GM12878 (cell line): ENCODE results near the gene CEP131. TPM values are rescaled to one million over a fixed set of nuclear protein-coding genes. Genes with fewer than 3 reads are reported as not detected.
A peak's percentile ranks its signal among the peaks of the same experiment; 100 is the strongest.

ENCODE experiments used
- JUND ChIP-seq: IDR thresholded peaks from 2 replicates; pipeline ENCODE4 v1.6.1; 2012; ENCODE audit warnings: low read depth, mild to moderate bottlenecking, low read length, improper control_type of control experiment, moderate library complexity
- LARP7 ChIP-seq: fragments of 450-650 bp; IDR thresholded peaks from 2 replicates; pipeline ENCODE4 v1.6.1; 2017; ENCODE audit warnings: mild to moderate bottlenecking
- PAX8 ChIP-seq: fragments of 450-650 bp; IDR thresholded peaks from 2 replicates; pipeline ENCODE4 v1.6.1; 2017; ENCODE audit warnings: mild to moderate bottlenecking, moderate library complexity
- SMC3 ChIP-seq: IDR thresholded peaks from 2 replicates; pipeline ENCODE4 v1.6.1; 2011; ENCODE audit warnings: low read length, improper control_type of control experiment, borderline replicate concordance
- ZNF217 ChIP-seq: fragments of 450-650 bp; IDR thresholded peaks from 2 replicates; pipeline ENCODE4 v1.6.1; 2017; ENCODE audit warnings: antibody characterized with exemption, mild to moderate bottlenecking
- polyA plus RNA-seq, 11 experiments: library from polyadenylated mRNA; depleted of rRNA in 4 of 11; unstranded in 6 of 11; stranded (reverse) in 5 of 11; fragments of >200 nt; fragmentation: Nextera tagmentation in 4 of 11; fragmentation: Illumina TruSeq in 1 of 11; extraction: Ambion mirVana in 4 of 11; extraction: Trizol in 1 of 11; gene quantifications; 1 replicate in 1 of 11; 2 replicates in 10 of 11; pipeline versions ENCODE4 v1.2.1 to v1.2.3, GENCODE V29; 2011 to 2016; ENCODE audit warnings: inconsistent platforms in 2 of 11, missing spikeins in 2 of 11, low read depth in 1 of 11
- total RNA-seq, 4 experiments: library from RNA; depleted of rRNA in 3 of 4; stranded (reverse); fragments of >200 nt in 3 of 4; fragmentation: Illumina TruSeq in 1 of 4; extraction: Trizol in 1 of 4; gene quantifications; 2 replicates each; pipeline versions ENCODE4 v1.2.1 to v1.2.3, GENCODE V29; 2013 to 2021
- TF ChIP-seq, protein P1 (sequence below): fragments of 450-650 bp; IDR thresholded peaks from 2 replicates; pipeline ENCODE4 v1.6.1; 2017; ENCODE audit warnings: mild to moderate bottlenecking, low read depth, inconsistent platforms; ENCODE audit not compliant: poor library complexity, severe bottlenecking
- TF ChIP-seq, protein P2 (sequence below), 3 experiments: IDR thresholded peaks in 2 of 3; conservative IDR thresholded peaks in 1 of 3; 2 replicates each; pipeline ENCODE4 v1.5.1; 2011; ENCODE audit warnings: low read depth in 3 of 3, low read length in 3 of 3, mild to moderate bottlenecking in 3 of 3, control low read depth in 2 of 3, moderate library complexity in 2 of 3, inconsistent platforms in 1 of 3, mixed read lengths in 1 of 3; ENCODE audit not compliant: control insufficient read depth in 2 of 3, insufficient read depth in 1 of 3; ENCODE audit errors: extremely low read depth in 1 of 3
- TF ChIP-seq, protein P3 (sequence below): fragments of 450-650 bp; IDR thresholded peaks from 2 replicates; pipeline ENCODE4 v1.6.1; 2017; ENCODE audit warnings: mild to moderate bottlenecking

Gene CEP131
- total and polyA plus RNA-seq, 10 of the 15 experiments (the other 5 are each of a cell fraction or from before 2014, with no cell fraction given) = 0.05 to 17.3 (median 6.7) TPM

DNA sequence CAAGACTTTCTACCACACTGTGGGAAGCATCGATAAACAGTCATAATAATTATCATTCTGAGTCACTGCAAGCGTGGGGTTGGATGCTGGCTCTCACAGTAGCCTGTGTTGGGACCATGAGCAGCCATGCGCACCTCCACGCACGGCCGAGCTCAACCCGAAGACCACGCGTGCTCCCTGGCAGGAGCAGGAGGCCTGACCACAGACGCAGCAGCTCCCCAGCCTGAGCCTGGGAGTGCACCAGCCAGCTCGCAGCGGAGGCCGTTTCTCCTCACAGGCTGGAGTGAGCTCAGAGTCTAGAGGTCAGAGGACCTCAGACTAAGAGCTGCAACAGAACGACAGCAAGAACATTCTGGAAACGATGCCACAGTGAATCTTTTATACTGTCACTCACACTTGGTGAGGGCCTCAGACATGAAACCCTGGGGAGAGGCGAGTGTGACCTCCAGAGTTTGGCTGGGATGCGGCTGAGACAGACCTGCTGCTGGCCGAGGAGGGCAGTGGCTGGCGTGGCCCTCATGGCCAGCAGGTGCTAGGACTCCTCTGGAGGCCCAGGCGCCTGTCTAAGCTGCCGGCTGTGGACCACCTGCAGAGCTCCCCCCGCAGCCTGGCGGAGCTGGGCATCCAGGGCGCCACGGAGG lies 22.4 kb upstream of the CEP131 start (continued):
- TF ChIP-seq, protein P1, sequence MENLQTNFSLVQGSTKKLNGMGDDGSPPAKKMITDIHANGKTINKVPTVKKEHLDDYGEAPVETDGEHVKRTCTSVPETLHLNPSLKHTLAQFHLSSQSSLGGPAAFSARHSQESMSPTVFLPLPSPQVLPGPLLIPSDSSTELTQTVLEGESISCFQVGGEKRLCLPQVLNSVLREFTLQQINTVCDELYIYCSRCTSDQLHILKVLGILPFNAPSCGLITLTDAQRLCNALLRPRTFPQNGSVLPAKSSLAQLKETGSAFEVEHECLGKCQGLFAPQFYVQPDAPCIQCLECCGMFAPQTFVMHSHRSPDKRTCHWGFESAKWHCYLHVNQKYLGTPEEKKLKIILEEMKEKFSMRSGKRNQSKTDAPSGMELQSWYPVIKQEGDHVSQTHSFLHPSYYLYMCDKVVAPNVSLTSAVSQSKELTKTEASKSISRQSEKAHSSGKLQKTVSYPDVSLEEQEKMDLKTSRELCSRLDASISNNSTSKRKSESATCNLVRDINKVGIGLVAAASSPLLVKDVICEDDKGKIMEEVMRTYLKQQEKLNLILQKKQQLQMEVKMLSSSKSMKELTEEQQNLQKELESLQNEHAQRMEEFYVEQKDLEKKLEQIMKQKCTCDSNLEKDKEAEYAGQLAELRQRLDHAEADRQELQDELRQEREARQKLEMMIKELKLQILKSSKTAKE = no peak
- TF ChIP-seq, protein P2, sequence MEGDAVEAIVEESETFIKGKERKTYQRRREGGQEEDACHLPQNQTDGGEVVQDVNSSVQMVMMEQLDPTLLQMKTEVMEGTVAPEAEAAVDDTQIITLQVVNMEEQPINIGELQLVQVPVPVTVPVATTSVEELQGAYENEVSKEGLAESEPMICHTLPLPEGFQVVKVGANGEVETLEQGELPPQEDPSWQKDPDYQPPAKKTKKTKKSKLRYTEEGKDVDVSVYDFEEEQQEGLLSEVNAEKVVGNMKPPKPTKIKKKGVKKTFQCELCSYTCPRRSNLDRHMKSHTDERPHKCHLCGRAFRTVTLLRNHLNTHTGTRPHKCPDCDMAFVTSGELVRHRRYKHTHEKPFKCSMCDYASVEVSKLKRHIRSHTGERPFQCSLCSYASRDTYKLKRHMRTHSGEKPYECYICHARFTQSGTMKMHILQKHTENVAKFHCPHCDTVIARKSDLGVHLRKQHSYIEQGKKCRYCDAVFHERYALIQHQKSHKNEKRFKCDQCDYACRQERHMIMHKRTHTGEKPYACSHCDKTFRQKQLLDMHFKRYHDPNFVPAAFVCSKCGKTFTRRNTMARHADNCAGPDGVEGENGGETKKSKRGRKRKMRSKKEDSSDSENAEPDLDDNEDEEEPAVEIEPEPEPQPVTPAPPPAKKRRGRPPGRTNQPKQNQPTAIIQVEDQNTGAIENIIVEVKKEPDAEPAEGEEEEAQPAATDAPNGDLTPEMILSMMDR (IDR thresholded peaks at IDR 0.05 in 2 of 3, conservative IDR thresholded peaks at IDR 0.05 in 1 of 3; ENCODE audit: control insufficient read depth in 2 of 3, extremely low read depth in 1 of 3, insufficient read depth in 1 of 3, low read depth in 3 of 3, low read length in 3 of 3) = no peak
- TF ChIP-seq ZNF217 (no peak), SMC3 (no peak), PAX8 (no peak), JUND (peak; percentile 65; the same call in 1 of the 2 replicates), LARP7 (no peak)
- TF ChIP-seq, protein P3, sequence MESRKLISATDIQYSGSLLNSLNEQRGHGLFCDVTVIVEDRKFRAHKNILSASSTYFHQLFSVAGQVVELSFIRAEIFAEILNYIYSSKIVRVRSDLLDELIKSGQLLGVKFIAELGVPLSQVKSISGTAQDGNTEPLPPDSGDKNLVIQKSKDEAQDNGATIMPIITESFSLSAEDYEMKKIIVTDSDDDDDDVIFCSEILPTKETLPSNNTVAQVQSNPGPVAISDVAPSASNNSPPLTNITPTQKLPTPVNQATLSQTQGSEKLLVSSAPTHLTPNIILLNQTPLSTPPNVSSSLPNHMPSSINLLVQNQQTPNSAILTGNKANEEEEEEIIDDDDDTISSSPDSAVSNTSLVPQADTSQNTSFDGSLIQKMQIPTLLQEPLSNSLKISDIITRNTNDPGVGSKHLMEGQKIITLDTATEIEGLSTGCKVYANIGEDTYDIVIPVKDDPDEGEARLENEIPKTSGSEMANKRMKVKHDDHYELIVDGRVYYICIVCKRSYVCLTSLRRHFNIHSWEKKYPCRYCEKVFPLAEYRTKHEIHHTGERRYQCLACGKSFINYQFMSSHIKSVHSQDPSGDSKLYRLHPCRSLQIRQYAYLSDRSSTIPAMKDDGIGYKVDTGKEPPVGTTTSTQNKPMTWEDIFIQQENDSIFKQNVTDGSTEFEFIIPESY = no peak
